GM19324 (cell line): ENCODE measurements around the gene RPRD1B.
A peak's percentile ranks its signal among the peaks of the same experiment; 100 is the strongest.
"Not testable (repeated sequence)": the region's sequence is repeated elsewhere in the genome, so short reads cannot be mapped to it uniquely, and the experiment has no call there.

Source experiments
- ATAC-seq: cut with Tn5 transposase; IDR thresholded peaks from one replicate; pipeline ENCODE4 v1.9.1; 2021; ENCODE audit warnings: mild to moderate bottlenecking, moderate library complexity; ENCODE audit not compliant: unreplicated experiment, low FRiP score

The RPRD1B gene

GRCh38 chr20:38000293-38000692 lies 33.3 kb upstream of the RPRD1B start:
- ATAC-seq, result no peak

- ATAC-seq, result no peak
These were observed 32.2 kb upstream of the RPRD1B start for GRCh38 chr20:38001173-38001875.

GRCh38 chr20:38001981-38002380 lies 31.6 kb upstream of the RPRD1B start:
- no peak for ATAC-seq

GRCh38 chr20:38002422-38002821 lies 31.1 kb upstream of the RPRD1B start:
- ATAC-seq, result no peak

- ATAC-seq, result no peak
These were observed 29.1 kb upstream of the RPRD1B start for GRCh38 chr20:38004416-38004815.

- ATAC-seq, result no peak
These were observed 27.6 kb upstream of the RPRD1B start for GRCh38 chr20:38005903-38006302.

- ATAC-seq, result no peak
These were observed 26.0 kb upstream of the RPRD1B start for GRCh38 chr20:38007526-38007925.

- no peak for ATAC-seq
These were observed 25.2 kb upstream of the RPRD1B start for GRCh38 chr20:38008233-38008944.

- ATAC-seq, result not testable (repeated sequence)
These were observed 24.1 kb upstream of the RPRD1B start for GRCh38 chr20:38009416-38009815.

- ATAC-seq, result no peak
These were observed 21.9 kb upstream of the RPRD1B start for GRCh38 chr20:38011696-38012095.

- ATAC-seq, result no peak
These were observed 21.2 kb upstream of the RPRD1B start for GRCh38 chr20:38012332-38012731.

GRCh38 chr20:38013887-38014286 lies 19.7 kb upstream of the RPRD1B start:
- no peak for ATAC-seq

- no peak for ATAC-seq
These were observed 15.6 kb upstream of the RPRD1B start for GRCh38 chr20:38017959-38018358.

GRCh38 chr20:38018385-38018784 lies 15.2 kb upstream of the RPRD1B start:
- no peak for ATAC-seq

GRCh38 chr20:38021087-38021772 lies 12.3 kb upstream of the RPRD1B start:
- ATAC-seq, result no peak

GRCh38 chr20:38023181-38024001 lies 10.2 kb upstream of the RPRD1B start:
- no peak for ATAC-seq

GRCh38 chr20:38024496-38024895 lies 9.1 kb upstream of the RPRD1B start:
- ATAC-seq, result no peak

- no peak for ATAC-seq
These were observed 4.1 kb upstream of the RPRD1B start for GRCh38 chr20:38029453-38029852.

GRCh38 chr20:38031957-38032356 lies 1.6 kb upstream of the RPRD1B start:
- no peak for ATAC-seq

- ATAC-seq, result peak; percentile 52
These were observed 789 bp upstream of the RPRD1B start for GRCh38 chr20:38032585-38033329.
